ENCODE data around the gene IRAK2. TPM values are rescaled to one million over a fixed set of nuclear protein-coding genes. Genes with fewer than 3 reads are reported as not detected.

The IRAK2 gene
- total RNA-seq, 1 donor from 2014 or later, result 0.20 TPM

DNA sequence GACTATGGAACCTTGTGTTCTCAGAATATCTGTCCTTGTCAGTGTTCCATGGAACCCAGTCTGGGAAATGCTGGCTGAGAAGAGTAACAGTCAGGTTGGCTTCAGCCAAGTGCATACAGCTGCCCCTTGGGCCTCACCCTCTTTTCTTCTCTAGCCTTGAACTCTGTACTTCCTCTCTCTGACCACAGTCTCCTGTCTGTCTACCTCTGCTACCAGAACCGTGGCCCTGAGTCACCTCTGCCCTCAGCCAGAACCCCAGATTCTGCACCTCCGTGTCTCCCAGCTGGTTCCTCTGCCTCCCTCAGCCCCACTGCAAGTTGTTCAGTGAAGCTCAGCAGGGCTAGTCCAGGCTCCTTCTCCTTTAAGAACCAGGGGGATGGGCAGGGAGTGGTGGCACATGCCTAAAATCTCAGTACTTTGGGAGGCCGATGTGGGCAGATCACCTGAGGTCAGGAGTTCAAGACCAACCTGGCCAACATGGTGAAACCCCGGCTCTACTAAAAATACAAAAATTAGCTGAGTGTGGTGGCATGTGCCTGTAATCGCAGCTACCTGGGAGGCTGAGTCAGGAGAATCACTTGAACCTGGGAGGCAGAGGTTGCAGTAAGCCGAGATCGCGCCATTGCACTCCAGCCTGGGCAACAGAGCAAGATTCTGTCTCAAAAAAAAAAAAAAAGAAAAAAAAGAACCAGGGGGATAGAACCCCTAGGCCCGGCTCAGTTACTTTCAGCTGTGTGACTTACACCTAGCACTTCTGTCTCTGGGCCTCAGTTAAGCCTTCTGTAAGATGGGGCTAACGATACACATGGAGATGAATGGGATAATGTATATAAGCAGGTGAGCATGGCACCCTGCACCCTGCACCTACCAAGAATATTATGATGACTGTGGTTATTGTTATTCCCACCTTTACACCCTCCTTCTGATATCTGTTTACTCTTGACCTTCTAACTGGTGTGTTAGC is 59.2 kb downstream of the IRAK2 start:
- Mint-ChIP-seq H3K9me3 (ENCODE audit: unreplicated experiment) (peaks cover 3% of the 10 kb centered on the region), H3K4me3 (ENCODE audit: unreplicated experiment) (no peak overlapping the region), H3K27me3 (ENCODE audit: unreplicated experiment) (peaks cover 3% of the 10 kb centered on the region), H3K27ac (ENCODE audit: unreplicated experiment) (no peak overlapping the region), H3K36me3 (ENCODE audit: unreplicated experiment) (no peaks in the 10 kb centered on the region), H3K4me1 (ENCODE audit: low read depth, unreplicated experiment) (no peaks in the 10 kb centered on the region)
- no peak for DNase-seq
- TF ChIP-seq CTCF (IDR thresholded peaks at IDR 0.05; ENCODE audit: partially characterized antibody, unreplicated experiment), result no peak

DNA sequence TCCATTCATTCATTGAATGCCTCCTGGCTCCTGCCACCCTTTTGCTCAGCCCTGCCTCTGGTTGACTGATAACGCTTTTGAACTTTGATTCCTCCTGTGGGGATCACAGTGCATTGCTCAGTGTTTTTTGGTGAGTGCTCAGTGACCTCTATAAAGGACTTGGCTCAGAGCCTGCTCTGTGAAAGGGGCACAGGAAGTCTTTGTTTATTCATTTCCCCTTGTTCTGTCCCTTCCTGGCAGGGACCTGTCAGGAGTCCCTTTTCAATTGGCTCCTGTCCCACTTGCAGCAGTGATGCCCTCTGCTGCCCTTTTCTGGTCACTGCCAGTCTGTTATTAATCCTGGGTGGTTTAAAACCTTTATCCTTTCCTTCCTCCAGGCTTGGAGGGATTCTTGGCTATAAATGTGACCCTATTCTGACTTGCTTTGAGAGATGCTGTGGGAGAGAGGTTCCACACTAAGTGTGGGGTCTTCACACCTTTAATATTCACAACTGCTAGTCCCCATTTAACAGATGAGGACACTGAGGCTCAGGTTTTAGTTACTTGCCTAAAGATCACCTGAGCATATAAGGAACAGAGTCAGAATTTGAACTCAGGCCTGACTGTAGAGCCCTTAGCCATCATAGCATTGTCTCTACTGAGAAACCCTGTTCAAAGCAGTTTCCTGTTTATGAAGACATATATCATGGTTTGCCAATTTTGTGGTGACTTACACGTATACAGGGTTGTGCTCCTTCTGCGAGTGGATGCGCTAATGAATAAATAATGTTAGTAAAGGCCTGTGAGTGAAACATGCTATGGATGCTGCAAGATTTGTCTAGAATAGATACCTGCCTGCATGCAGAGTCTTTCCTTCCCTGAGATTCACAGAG is 60.3 kb downstream of the IRAK2 start:
- Mint-ChIP-seq H3K4me3 (ENCODE audit: unreplicated experiment) (no peak overlapping the region), H3K27ac (ENCODE audit: unreplicated experiment) (no peak overlapping the region), H3K27me3 (ENCODE audit: unreplicated experiment) (peaks cover 3% of the 10 kb centered on the region), H3K36me3 (ENCODE audit: unreplicated experiment) (no peaks in the 10 kb centered on the region), H3K9me3 (ENCODE audit: unreplicated experiment) (peaks cover 1% of the 10 kb centered on the region), H3K4me1 (ENCODE audit: low read depth, unreplicated experiment) (no peaks in the 10 kb centered on the region)
- TF ChIP-seq CTCF (IDR thresholded peaks at IDR 0.05; ENCODE audit: partially characterized antibody, unreplicated experiment), result peak; percentile 54
- DNase-seq, result peak; percentile 50

DNA sequence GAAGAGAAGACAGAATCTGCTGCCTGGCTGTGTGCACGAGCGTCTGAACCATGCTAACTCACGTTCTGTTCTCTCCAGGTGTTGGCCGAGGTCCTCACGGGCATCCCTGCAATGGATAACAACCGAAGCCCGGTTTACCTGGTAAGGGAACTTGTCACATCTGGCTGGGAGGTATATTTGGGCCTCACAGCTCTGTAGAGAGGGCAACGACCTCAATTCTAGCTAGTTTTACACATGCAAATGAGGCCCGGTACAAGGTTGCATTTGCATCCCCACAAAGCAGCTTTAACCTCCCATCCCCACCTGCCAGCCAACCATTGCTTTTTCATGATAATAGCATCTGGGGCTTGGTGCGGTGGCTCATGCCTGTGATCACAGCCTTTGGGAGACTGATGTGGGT is 61.6 kb downstream of the IRAK2 start:
- peaks cover 3% of the 10 kb centered on the region for H3K27me3 Mint-ChIP-seq (ENCODE audit: unreplicated experiment)

GRCh38 chr3:10228248-10228950 is 63.7 kb downstream of the IRAK2 start:
- TF ChIP-seq CTCF (IDR thresholded peaks at IDR 0.05; ENCODE audit: partially characterized antibody, unreplicated experiment), result no peak
- Mint-ChIP-seq H3K27me3 (ENCODE audit: unreplicated experiment) (peaks cover 3% of the 10 kb centered on the region), H3K36me3 (ENCODE audit: unreplicated experiment) (no peaks in the 10 kb centered on the region), H3K4me3 (ENCODE audit: unreplicated experiment) (no peak overlapping the region), H3K27ac (ENCODE audit: unreplicated experiment) (no peak overlapping the region), H3K9me3 (ENCODE audit: unreplicated experiment) (peaks cover 1% of the 10 kb centered on the region), H3K4me1 (ENCODE audit: low read depth, unreplicated experiment) (no peaks in the 10 kb centered on the region)
- DNase-seq, result no peak

More for the DNA sequence above, 61.6 kb downstream of the IRAK2 start:
- TF ChIP-seq CTCF (IDR thresholded peaks at IDR 0.05; ENCODE audit: partially characterized antibody, unreplicated experiment), result no peak
- Mint-ChIP-seq H3K36me3 (ENCODE audit: unreplicated experiment) (no peaks in the 10 kb centered on the region), H3K4me1 (ENCODE audit: low read depth, unreplicated experiment) (no peaks in the 10 kb centered on the region), H3K9me3 (ENCODE audit: unreplicated experiment) (peaks cover 1% of the 10 kb centered on the region), H3K4me3 (ENCODE audit: unreplicated experiment) (no peak overlapping the region), H3K27ac (ENCODE audit: unreplicated experiment) (no peak overlapping the region)
- DNase-seq, result no peak

All from glutamatergic neuron (in vitro differentiated cells).